ENCODE results near the gene MAP1LC3A.

DNA sequence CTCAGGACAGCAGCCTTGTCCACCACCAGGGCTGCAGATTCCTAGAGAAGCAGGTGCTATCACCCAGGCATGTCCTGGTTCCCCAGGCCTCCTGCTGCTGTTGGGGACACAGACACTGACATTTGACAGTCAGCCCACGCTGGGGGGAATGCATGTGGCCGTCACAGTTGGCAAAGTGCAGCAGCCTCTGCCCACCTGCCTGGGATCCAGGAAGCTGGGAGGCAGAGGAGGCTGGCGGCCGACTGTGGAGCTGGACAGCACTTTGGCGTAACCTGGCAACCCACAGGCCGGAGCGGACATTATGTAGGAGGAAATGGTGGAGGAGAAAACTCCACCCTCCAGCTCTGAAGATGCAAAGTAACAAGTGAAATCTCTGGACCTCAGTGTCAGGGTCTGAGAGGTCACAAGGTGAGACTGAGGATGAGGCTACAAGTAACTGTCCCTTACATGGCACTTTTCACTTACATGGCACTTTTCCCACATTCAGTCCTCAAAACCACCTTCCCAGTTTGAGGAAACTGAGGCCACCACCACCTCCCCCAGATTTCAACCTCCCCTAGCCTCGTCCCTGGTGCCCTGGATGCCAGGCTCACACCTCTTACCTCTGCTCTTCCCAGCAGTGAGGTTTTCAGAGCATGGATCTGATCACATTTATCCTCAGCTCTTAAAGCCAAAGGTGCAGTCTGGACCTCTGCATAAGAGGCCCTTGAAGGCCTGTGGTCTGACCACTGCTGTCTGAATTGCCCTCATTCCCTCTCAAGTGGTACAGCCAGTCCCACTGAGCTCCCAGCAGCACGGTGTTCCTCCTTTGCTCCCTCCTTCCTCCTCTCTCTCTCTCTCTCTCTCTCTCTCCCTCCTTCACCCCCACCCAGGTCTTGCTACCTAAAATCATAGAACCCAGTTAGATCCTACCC lies 8.7 kb downstream of the MAP1LC3A start:
- TF ChIP-seq, protein P1, sequence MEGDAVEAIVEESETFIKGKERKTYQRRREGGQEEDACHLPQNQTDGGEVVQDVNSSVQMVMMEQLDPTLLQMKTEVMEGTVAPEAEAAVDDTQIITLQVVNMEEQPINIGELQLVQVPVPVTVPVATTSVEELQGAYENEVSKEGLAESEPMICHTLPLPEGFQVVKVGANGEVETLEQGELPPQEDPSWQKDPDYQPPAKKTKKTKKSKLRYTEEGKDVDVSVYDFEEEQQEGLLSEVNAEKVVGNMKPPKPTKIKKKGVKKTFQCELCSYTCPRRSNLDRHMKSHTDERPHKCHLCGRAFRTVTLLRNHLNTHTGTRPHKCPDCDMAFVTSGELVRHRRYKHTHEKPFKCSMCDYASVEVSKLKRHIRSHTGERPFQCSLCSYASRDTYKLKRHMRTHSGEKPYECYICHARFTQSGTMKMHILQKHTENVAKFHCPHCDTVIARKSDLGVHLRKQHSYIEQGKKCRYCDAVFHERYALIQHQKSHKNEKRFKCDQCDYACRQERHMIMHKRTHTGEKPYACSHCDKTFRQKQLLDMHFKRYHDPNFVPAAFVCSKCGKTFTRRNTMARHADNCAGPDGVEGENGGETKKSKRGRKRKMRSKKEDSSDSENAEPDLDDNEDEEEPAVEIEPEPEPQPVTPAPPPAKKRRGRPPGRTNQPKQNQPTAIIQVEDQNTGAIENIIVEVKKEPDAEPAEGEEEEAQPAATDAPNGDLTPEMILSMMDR (IDR thresholded peaks at IDR 0.05; ENCODE audit: insufficient read depth, low read length, poor library complexity, severe bottlenecking), result no peak
- TF ChIP-seq EZH2phosphoT487 (conservative IDR thresholded peaks at IDR 0.05; ENCODE audit: low read length), result no peak

Measured in SU-DHL-6 (cell line).